BE2C (cell line): Measurements from ENCODE around the gene OTOS.

Source experiments
- DNase-seq: peaks from one replicate; pipeline ENCODE4 v3.0.0-alpha.2; 2020
- H3K27me3 ChIP-seq: fragments of 250-450 bp; sonication (Bioruptor Pico); 2 replicates; pipeline ENCODE4 v1.5.1; 2020; ENCODE audit warnings: mild to moderate bottlenecking
- H3K36me3 ChIP-seq: fragments of 250-450 bp; sonication (Bioruptor Pico); 2 replicates; pipeline ENCODE4 v1.5.1; 2020; ENCODE audit warnings: mild to moderate bottlenecking
- H3K4me1 ChIP-seq: fragments of 250-450 bp; sonication (Bioruptor Pico); 2 replicates; pipeline ENCODE4 v1.5.1; 2020
- H3K4me3 ChIP-seq: 2 replicates; pipeline ENCODE4 v1.5.1; 2011; ENCODE audit warnings: low read depth, low read length
- H3K9me3 ChIP-seq: fragments of 250-450 bp; sonication (Bioruptor Pico); 2 replicates; pipeline ENCODE4 v1.5.1; 2020
- TF ChIP-seq, protein P1 (sequence below): IDR thresholded peaks from 2 replicates; pipeline ENCODE4 v1.5.1; 2012; ENCODE audit warnings: mild to moderate bottlenecking, low read depth, low read length

OTOS gene

DNA sequence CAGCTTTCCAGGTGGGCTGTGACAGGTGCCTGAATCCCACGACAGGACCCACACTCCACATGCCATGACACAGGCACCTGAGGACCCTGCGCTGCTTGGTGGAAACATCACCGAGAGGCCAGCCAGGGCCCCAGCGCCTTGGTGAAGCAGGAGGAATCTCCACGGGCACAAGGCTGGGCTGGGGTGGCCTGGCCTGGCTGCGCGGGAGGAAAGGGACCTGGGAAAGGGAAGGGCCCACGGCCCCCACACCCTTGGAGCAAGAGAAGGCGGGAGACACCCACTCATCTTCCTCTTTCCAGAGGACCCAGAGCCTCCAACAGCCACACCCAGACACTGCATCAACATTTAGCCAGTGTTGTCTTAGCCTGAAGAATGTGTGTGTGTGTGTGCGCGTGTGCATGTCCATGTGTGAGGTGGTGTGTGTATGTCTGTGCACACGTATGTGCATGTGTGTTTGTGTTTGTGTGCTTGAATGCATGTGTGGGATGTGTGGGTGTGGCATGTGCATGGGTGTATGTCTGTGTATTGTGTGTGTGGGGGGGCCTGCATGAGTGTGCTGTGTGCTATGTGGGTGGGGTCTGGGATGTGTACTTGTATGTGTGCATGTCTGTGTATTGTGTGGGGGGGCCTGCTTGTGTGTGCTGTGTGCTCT is 6.3 kb upstream of the OTOS start:
- Histone ChIP-seq H3K36me3 (no peaks in the 10 kb centered on the region), H3K4me3 (no peak overlapping the region), H3K9me3 (no peaks in the 10 kb centered on the region), H3K4me1 (no peaks in the 10 kb centered on the region), H3K27me3 (peaks cover 8% of the 10 kb centered on the region; the same call in 1 of the 2 replicates)
- no peak for DNase-seq
- TF ChIP-seq, protein P1, sequence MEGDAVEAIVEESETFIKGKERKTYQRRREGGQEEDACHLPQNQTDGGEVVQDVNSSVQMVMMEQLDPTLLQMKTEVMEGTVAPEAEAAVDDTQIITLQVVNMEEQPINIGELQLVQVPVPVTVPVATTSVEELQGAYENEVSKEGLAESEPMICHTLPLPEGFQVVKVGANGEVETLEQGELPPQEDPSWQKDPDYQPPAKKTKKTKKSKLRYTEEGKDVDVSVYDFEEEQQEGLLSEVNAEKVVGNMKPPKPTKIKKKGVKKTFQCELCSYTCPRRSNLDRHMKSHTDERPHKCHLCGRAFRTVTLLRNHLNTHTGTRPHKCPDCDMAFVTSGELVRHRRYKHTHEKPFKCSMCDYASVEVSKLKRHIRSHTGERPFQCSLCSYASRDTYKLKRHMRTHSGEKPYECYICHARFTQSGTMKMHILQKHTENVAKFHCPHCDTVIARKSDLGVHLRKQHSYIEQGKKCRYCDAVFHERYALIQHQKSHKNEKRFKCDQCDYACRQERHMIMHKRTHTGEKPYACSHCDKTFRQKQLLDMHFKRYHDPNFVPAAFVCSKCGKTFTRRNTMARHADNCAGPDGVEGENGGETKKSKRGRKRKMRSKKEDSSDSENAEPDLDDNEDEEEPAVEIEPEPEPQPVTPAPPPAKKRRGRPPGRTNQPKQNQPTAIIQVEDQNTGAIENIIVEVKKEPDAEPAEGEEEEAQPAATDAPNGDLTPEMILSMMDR, result no peak

DNA sequence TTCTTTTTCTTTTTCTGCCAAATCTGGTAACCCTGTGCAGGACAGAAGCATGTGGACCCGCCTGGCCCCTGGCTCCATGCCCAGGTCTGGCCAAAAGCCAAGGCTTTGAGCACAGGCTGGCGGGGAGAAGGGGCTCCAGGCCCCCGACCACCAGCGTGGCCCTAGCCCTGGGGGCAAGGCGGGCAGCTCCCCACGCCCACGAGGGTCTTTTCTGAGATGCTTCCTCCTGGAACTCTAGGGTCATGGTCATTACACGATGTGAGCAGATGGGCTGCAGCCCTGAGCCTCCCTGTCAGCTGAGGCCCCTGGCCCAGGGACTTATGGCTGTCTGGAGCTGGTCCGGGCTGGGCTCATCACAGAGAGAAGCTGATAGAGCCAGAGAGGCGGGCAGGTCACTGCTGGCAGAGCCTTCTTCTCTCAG is 5.7 kb upstream of the OTOS start:
- no peaks in the 10 kb centered on the region for H3K36me3 ChIP-seq
- H3K9me3 ChIP-seq, result no peaks in the 10 kb centered on the region
- peaks cover 13% of the 10 kb centered on the region; the same call in 1 of the 2 replicates for H3K27me3 ChIP-seq
- DNase-seq, result peak; percentile 66
- H3K4me1 ChIP-seq, result no peaks in the 10 kb centered on the region
- no peak overlapping the region for H3K4me3 ChIP-seq
- TF ChIP-seq, protein P1, result no peak

DNA sequence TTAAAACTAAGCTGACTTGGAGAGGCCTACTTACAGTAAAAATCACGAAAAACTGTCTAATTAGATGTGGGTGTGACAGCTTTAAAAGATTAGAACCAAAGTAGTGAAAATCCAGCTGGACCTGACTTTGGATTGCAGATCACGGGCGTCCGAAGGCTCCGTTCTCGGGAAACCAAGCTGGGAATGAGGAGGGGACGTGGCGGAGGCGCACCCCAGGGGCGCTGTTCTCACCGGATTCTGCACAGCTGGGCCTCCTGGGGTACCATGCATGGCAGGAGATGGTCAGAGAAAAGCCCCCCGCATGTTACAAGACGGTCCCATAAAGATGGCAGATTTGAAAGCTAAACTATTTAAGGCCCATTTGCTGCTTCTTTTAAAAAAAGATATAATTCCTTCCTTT is 5.0 kb upstream of the OTOS start:
- Histone ChIP-seq H3K9me3 (no peaks in the 10 kb centered on the region), H3K27me3 (peaks cover 16% of the 10 kb centered on the region; the same call in 1 of the 2 replicates), H3K4me1 (no peaks in the 10 kb centered on the region), H3K36me3 (no peaks in the 10 kb centered on the region), H3K4me3 (no peak overlapping the region)
- no peak for DNase-seq
- TF ChIP-seq, protein P1, result no peak

DNA sequence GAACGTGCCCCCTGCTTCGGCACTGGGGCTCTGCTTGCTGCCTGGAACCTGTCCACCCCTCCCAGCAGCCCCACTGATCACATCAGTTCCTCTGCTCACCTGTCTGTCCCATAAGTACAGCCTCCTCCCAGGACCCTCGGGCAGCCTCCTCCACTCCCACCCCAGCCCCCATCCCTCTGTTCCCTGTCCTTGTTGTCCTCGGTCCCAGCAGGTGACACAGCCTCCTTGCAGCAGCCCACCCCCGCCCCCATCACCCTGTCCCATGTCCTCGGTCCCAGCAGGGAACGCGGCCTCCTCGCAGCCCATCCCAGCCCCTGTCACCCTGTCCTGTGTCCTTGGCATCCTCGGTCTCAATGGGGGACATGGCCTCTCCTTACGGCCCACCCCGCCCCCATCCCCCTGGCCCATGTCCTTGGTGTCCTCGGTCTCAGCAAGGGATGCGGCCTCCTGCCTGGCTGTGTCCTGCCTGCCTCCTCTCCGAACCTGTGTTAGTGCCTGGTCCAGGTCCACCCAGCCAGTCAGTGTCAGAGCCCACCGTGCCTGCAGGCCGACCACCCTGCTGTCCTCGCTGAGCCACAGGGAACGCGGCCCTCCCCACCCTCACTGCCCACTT is 4.3 kb upstream of the OTOS start:
- H3K27me3 ChIP-seq, result peaks cover 16% of the 10 kb centered on the region; the same call in 1 of the 2 replicates
- TF ChIP-seq, protein P1, result no peak
- H3K9me3 ChIP-seq, result no peaks in the 10 kb centered on the region

DNA sequence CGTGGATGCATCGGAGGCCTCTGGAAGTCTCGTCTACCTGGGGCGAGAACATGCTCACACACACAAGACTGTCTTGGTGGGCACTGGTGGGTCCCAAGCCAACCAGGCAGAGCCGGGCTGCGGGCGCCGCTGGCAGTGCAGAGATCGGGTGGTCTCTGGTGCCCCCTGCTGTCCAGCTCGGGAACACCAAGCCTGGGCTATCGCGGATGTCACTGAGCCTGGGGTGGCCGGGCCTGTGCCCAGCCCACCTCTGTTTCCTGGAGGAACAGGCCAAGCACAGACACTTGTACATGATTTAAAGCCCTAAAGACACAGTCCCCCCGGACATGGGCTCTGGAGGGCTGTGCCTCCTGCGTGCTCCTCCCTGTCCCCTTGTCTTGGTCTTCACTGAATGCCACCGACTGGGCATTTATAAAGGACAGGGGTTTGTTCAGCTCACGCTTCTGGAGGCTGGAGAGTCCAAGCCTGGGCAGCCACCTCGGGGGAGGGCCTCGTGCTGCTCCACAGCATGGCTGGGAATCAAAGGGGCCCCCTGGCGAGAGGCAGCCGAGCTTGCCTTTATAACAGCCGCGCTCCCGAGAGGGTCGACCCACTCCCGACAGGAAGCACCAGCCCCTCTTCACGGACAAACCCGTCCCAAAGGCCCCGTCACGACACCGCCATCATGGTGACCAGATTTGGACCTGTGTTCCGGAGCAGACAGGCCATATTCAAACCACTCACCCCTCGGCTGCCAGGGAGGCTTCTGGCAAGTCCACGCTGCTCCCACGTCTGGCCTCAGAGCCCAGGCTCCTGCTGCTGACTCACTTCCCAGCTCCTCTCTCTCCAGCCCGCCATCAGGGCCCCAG is 3.6 kb upstream of the OTOS start:
- Histone ChIP-seq H3K27me3 (peaks cover 16% of the 10 kb centered on the region; the same call in 1 of the 2 replicates), H3K36me3 (no peaks in the 10 kb centered on the region), H3K4me1 (no peaks in the 10 kb centered on the region), H3K9me3 (no peaks in the 10 kb centered on the region), H3K4me3 (no peak overlapping the region)
- DNase-seq, result peak; percentile 84
- TF ChIP-seq, protein P1, result peak; percentile 90

More for the DNA sequence above, 4.3 kb upstream of the OTOS start:
- Histone ChIP-seq H3K4me1 (no peaks in the 10 kb centered on the region), H3K4me3 (no peak overlapping the region), H3K36me3 (no peaks in the 10 kb centered on the region)
- no peak for DNase-seq
